ENCODE results near the gene FOXJ1.

The FOXJ1 gene

GRCh38 chr17:76160896-76161528, 20.0 kb upstream of the FOXJ1 start:
- Histone ChIP-seq H3K27ac (replicated peaks) (no peak overlapping the region), H3K27me3 (ENCODE audit: insufficient read depth, poor library complexity, severe bottlenecking) (no peaks in the 10 kb centered on the region), H3K4me3 (replicated peaks; ENCODE audit: insufficient read depth, low read length) (no peak overlapping the region)
- DNase-seq (ENCODE audit: low read depth in 1 of 2, low spot score in 1 of 2) = no peak
- no peak for TF ChIP-seq SPI1 (IDR thresholded peaks at IDR 0.05; ENCODE audit: borderline replicate concordance, low read depth)
- TF ChIP-seq POLR2AphosphoS5 (IDR thresholded peaks at IDR 0.05; ENCODE audit: low read depth) = no peak
- no peak for TF ChIP-seq CTCF (IDR thresholded peaks at IDR 0.05; ENCODE audit: insufficient read depth, low read length)
- TF ChIP-seq, protein P1, sequence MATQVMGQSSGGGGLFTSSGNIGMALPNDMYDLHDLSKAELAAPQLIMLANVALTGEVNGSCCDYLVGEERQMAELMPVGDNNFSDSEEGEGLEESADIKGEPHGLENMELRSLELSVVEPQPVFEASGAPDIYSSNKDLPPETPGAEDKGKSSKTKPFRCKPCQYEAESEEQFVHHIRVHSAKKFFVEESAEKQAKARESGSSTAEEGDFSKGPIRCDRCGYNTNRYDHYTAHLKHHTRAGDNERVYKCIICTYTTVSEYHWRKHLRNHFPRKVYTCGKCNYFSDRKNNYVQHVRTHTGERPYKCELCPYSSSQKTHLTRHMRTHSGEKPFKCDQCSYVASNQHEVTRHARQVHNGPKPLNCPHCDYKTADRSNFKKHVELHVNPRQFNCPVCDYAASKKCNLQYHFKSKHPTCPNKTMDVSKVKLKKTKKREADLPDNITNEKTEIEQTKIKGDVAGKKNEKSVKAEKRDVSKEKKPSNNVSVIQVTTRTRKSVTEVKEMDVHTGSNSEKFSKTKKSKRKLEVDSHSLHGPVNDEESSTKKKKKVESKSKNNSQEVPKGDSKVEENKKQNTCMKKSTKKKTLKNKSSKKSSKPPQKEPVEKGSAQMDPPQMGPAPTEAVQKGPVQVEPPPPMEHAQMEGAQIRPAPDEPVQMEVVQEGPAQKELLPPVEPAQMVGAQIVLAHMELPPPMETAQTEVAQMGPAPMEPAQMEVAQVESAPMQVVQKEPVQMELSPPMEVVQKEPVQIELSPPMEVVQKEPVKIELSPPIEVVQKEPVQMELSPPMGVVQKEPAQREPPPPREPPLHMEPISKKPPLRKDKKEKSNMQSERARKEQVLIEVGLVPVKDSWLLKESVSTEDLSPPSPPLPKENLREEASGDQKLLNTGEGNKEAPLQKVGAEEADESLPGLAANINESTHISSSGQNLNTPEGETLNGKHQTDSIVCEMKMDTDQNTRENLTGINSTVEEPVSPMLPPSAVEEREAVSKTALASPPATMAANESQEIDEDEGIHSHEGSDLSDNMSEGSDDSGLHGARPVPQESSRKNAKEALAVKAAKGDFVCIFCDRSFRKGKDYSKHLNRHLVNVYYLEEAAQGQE (IDR thresholded peaks at IDR 0.05; ENCODE audit: insufficient replicate concordance, low read depth) = no peak
- TF ChIP-seq GABPA (IDR thresholded peaks at IDR 0.05; ENCODE audit: low read depth) = no peak

DNA sequence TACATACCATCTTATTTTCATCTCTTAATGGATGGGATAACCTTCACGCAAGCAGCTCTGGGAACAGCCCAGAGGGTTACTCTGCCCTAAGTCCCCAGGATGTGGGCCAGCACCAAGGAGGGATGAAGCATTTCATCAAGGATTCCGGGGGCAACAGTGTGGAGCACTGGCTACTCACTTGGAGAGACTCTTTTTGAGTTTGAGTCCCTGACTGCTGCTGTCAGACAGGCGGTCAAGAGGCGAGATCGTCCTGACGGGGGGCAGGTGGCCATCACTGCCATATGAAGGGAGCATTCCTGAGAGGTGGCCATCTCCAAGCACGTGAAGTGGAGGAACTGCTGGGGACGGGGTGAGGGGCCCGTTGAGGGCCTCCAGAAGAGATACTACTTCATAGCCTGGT, 18.1 kb upstream of the FOXJ1 start:
- no peak overlapping the region for H3K27ac ChIP-seq (replicated peaks)
- DNase-seq (ENCODE audit: low read depth in 1 of 2, low spot score in 1 of 2) = no peak
- no peak overlapping the region for H3K4me3 ChIP-seq (replicated peaks; ENCODE audit: insufficient read depth, low read length)
- TF ChIP-seq POLR2AphosphoS5 (IDR thresholded peaks at IDR 0.05; ENCODE audit: low read depth) (no peak), SPI1 (IDR thresholded peaks at IDR 0.05; ENCODE audit: borderline replicate concordance, low read depth) (no peak), GABPA (IDR thresholded peaks at IDR 0.05; ENCODE audit: low read depth) (no peak), CTCF (IDR thresholded peaks at IDR 0.05; ENCODE audit: insufficient read depth, low read length) (no peak)
- TF ChIP-seq, protein P1 (IDR thresholded peaks at IDR 0.05; ENCODE audit: insufficient replicate concordance, low read depth) = no peak
- H3K27me3 ChIP-seq (ENCODE audit: insufficient read depth, poor library complexity, severe bottlenecking) = no peaks in the 10 kb centered on the region

- DNase-seq (ENCODE audit: low read depth in 1 of 2, low spot score in 1 of 2) = no peak
- no peaks in the 10 kb centered on the region for H3K27me3 ChIP-seq (ENCODE audit: insufficient read depth, poor library complexity, severe bottlenecking)
- H3K27ac ChIP-seq (replicated peaks) = no peak overlapping the region
- TF ChIP-seq, protein P1 (IDR thresholded peaks at IDR 0.05; ENCODE audit: insufficient replicate concordance, low read depth) = no peak
- no peak for TF ChIP-seq POLR2AphosphoS5 (IDR thresholded peaks at IDR 0.05; ENCODE audit: low read depth)
- TF ChIP-seq GABPA (IDR thresholded peaks at IDR 0.05; ENCODE audit: low read depth) = no peak
- TF ChIP-seq CTCF (IDR thresholded peaks at IDR 0.05; ENCODE audit: insufficient read depth, low read length) = no peak
- TF ChIP-seq SPI1 (IDR thresholded peaks at IDR 0.05; ENCODE audit: borderline replicate concordance, low read depth) = no peak
- H3K4me3 ChIP-seq (replicated peaks; ENCODE audit: insufficient read depth, low read length) = no peak overlapping the region
Observed at GRCh38 chr17:76157759-76158158, 16.7 kb upstream of the FOXJ1 start.

All from HL-60 (cell line).